HPDE6-E6E7 (cell line): Measurements from ENCODE around the gene SEL1L.
"Not testable (repeated sequence)": the region's sequence is repeated elsewhere in the genome, so short reads cannot be mapped to it uniquely, and the experiment has no call there.

Experiments
- DNase-seq: peaks from one replicate; pipeline ENCODE4 v3.0.0; 2011; ENCODE audit warnings: missing footprints; ENCODE audit errors: extremely low spot score

The SEL1L gene

DNA sequence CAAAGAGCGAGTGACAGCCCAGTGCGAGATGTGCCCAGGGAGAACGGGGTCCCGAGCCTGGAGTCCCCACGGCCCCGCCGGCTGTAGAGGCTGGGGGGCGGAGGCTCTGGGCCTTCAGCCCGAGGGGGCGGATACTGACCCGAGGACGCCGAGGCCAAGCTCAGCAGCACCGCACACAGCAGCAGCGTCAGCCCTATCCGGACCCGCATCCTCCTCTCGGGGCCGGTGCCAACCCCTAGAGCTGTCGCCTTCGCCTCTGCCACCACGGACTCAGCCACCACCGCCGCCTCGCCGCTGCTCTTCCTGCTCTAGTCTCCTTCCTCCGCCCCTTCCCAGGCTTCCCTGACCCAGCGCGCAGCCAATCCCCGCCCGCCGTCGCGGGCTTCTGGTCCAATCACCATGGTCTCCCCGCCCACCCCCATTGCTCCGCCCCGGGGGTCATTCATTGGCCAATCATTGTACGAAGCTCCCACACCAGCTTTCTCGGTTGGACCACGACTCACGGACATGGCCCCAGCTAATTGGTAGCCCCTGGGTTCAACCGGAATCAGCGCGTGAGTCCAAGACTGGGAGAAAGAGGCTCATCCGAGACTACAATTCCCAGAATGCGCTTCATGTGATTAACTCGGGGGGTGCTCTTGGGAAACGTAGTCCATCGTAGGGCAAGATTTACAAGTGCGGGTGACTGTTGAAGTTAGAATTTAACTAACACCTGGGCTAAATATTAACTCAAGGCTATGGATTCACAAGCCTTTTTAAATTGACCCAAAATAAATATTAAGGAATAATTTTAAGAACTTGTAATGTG is at the start of gene SEL1L:
Gene SEL1L (minus strand): TSS at position 318 of the 808 bp plus-strand sequence. CDS start 109 bp downstream, at position 209.
- peak; percentile 100 for DNase-seq

DNA sequence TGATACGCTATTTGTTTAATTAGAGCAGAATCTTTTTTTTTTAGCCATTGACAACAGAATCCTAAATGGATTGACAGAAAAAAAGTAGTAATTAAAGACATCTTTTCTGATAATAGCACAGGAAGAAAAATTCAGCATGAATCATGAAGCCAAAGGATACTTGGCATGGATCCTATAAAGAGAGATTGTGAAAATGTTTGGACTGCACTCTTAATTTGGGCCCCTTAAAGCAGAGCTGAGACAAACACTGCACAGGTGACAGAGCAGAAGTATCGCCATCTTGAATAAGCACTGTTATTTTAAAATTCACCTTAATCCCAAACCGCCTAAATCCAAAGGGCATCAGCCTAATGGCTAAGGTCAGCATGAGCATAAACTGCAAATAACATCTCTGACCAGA is 48.8 kb upstream of the SEL1L start:
- DNase-seq = no peak

DNA sequence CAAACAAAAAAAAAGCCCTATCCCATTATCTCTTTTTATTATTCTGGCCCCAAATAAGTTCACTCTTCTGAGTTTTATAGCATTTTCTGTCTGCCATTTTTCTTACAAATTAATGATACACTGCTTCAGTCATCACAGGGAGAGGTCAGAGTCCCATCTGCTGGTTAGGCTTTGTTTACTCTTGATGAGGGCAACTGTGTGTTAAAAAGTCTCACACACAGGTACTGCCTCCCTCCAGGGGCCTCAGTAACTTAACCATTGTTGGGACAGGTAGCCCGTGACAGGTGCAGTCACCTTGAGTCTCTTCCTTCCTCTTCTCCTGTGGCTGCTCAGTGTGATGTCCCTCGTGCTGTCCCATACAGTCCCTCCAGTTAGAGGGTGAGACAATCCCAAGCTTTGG is 45.5 kb upstream of the SEL1L start:
- DNase-seq = no peak

DNA sequence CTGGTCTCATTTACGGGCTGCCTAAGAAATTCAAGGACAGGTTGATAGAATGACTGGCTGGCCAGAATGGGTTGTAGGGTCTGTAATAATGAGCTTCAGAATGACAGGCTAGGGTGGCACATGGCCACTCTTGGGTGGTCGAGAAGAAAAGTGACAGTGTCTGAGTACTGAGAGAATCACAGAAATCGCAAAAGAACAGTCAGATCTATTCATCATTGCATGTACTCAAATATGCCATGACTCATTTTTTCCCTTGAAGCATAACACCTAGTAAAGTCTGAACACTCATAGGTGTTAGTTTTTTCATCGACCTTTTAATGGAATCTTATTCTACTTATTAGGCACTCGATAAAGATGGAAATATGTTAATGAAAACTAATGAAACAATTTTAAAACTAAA is 37.8 kb upstream of the SEL1L start:
- no peak for DNase-seq

DNA sequence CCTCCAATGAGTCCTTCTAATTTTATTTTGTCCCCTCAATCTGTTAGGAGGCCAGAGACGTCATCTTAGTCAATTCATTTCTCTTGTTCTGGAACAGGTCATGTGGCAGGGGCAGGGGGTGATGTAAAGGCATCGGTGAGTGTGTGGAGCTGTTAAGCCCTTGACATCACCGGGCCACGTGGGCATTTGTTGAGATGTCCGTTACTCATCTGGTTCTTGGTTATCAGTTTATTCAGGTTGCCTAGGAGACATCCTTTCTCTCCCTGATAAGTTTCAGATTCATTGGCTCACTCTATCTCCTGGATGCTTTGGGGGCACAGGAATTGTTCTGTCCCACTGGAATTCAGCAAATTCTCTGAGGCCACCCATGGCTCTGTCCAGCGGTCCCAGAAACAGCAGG is 33.6 kb upstream of the SEL1L start:
- DNase-seq = no peak

DNA sequence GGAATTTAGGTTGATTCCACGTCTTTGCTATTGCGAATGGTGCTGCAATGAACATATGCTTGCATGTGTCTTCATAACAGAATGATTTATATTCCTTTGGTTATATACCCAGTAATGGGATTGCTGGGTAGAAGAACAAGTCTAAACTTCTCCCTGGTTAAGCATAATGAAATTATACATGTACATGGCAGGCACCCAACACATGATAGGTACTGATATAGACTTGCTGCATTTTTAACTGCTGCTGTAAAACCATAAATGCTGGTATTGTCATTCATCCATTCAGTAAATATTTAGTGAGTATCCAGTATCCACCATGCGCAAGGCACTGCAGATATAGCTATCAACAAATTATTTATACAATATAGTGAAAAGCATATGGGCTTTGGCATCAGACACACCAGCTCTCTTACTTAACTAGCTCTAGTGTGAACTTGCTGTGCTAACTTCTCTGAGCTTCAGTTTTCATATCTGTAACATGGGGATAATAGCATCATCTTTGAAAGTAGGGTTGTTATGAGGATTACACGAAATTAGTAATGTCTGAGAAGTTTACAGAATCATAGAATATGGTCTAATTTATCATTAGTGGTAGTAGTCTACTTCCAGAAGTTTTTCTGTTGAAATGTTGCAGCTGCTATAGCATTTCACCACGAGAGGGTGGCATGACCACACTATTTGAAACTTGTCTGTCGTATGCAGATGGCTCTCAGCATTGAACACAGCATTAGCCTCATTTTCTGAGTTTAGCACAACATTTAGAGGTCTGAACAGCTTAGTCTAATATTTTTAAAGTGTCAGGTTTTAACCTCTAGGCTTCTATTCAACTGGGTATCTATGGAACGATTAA is 32.0 kb upstream of the SEL1L start:
- DNase-seq = peak; percentile 35

DNA sequence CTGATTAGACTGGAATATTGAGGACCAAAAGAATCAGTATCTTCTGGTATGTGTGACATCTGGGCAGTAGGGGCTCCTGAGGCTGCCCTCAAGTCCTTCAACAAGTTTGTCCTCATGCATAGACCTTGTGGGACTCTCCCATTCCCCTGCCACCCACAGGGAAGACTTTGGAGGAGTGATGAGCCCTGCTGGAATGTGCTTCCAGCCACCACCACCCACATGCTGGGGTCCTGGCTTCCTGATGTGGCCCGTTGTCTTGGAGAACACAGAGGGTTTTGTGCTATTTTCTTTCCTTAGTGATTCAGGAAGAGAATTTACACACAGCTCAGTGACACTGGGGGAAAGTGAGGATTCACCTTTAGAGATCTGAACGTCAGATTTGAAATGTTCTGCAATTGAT is 29.2 kb upstream of the SEL1L start:
- DNase-seq = no peak

DNA sequence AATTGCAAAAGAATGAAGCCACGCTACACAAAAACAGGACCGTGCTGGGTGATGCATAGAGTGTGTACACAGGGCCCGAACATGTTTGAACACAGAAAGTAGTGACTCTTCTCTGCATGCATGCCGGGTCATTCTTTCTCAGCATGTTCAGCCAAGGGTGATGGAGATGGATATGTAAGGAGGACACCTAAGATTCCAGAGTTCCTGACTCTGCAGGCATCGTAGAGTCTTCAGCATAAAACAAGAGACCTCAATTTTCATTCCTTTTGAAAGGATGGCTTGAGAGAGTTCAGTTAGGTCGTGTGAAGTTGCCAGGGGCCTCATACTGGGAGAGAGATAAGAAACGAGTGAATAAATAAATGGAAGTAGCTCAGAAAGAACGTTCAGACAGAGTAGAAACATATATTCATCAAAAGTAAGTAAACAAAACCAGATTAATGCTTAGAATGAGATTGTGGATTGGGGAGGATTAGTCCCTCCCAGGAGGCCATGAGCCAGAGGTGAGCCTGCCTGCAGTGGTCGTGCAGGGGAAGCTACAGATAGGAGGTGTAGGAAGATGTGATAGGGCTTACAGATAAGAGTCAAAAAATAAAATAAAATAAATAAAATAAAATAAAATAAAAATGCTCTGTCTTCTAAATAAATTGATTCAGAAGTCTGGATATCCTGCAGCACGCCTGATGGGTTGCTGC is 27.6 kb upstream of the SEL1L start:
- DNase-seq = peak; percentile 60

DNA sequence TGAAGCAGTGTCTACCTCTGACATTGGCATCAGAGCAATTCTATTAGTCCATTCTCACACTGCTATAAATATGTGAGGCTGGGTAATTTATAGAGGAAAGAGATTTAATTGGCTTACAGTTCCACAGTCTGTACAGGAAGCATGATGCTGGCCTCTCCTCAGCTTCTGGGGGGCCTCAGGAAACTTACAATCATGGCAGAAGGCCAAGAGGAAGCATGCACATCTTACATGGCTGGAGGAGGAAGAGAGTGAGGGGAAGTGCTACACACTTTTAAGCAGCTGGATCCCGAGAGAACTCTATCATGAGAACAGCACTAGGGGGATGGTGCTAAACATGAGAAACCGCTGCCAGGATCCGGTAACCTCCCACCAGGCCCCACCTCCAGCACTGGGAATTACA is 25.7 kb upstream of the SEL1L start:
- DNase-seq = no peak

DNA sequence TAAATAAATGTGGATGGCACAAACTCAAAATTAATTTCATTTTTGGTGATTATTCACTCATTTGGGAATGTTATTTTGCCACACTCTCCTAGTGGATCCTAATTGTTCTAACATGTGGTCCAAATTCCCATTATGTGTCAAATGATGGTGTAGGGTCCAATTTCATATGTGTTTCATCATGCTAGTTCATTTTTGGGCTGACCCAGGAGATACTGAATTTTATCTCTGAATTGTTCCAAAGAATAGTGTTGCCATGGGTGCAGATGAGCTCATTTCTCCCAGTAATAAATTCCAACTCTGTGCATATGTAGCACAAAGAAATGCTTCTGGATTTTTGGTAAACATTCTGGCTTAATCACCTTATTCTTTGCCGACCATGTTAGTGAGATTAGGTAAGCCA is 23.5 kb upstream of the SEL1L start:
- no peak for DNase-seq

DNA sequence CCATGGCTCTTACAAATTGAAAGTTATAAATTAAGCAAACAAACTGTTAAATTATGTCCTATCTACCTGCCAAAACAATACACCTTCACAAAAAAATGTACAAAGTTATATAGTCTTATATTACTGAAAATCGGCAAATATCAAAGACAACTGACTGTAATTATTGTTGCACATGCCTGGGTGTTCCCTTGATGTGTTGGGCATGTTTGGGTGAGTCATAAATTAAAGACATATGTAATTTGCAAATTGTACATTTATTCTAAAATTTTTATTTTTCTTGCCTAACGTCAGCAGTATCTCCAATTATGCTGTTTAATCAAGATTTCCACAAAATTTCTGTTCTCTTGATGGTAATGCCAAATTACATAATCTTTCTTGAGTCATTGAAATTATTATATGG is 22.0 kb upstream of the SEL1L start:
- DNase-seq = no peak

DNA sequence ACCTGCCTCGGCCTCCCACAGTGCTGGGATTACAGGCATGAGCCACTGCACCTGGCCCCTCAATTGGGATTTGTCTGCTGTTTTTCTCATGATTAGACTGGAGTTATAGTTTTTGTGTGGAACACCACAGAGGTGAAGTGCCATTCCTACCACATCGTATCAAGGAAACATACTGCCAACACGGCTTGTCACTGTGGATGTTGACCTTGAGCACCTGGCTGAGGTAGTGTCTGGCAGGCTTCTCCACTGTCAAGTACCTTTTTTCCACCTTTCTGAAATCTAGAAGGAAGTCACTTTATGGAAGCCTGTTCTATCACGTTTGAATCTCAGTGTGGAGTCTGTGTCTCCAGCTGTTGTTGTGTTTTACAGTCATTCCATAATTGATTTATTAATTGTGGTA is 21.4 kb upstream of the SEL1L start:
- DNase-seq = no peak

DNA sequence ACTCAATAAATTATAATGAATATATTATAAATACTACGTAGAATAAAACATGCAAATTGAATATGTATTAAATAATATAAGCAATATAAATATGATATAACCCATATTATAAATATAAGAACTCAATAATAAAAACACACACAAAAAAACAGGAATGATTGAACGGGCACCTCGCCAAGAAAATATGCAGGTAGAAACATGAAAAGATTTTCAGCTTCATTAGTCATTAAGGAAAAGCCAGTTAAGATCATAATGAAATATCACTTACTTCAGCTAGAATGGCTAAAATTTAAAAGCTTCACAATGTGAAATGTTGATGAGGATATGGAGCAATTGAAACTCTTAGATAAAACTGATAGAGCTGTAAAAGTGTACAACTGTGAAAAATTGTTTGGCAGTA is 17.8 kb upstream of the SEL1L start:
- DNase-seq = no peak

DNA sequence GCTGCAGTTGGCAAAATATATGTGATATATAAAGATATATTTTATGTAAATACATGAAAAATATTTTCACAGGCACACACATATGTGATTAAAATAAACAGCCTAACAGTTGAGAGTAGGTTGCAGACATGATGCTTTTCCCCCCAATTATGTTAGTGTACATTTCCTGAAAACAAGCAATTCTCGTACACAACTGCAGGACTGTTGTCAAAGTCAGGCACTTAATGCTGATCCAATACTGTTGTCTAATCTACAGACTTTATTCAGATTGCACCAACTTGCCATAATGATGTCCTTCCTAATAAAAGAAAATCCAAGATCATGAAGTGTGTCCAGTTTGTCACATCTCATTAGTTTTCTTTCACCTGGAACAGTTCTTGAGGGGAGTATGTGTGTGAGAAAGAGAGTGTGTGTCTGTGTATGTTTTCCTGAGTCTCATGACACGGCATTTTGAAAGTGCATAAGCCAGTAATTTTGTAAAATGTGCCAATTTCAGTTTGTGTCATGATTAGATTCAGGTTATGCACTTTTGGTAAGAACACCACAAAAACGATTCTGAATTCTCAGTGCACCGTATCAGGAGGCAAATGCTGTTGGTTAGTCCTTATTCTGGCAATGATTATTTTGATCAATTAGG is 16.5 kb upstream of the SEL1L start:
- no peak for DNase-seq

DNA sequence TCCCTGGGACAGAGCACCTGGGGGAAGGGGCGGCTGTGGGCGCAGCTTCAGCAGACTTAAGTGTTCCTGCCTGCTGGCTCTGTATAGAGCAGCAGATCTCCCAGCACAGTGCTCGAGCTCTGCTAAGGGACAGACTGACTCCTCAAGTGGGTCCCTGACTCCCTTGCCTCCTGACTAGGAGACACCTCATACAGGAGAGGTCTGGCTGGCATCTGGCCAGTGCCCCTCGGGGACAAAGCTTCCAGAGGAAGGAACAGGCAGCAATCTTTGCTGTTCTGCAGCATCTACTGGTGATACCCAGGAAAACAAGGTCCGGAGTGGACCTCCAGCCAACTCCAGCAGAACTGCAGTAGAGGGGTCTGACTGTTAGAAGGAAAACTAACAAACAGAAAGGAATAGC is 7.6 kb upstream of the SEL1L start:
- not testable (repeated sequence) for DNase-seq

DNA sequence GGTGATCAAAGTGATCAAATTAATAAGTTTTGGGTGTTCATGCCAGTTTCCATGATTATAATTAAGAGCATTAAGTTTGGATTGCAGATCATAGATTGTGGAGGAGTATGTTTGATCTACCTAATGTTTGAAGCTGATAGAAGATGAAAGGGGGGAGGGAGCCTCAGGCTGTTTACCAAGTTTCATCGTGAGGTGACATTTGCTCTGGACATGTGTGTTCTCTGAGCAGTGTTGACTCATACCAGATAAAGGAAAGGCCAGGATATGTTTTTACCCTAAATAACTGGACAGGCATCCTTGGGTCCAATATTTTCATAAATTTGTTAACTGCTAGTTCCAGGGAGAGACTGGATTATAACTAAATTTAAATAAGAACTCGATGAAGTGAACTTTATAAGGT is 3.5 kb upstream of the SEL1L start:
- DNase-seq = no peak

DNA sequence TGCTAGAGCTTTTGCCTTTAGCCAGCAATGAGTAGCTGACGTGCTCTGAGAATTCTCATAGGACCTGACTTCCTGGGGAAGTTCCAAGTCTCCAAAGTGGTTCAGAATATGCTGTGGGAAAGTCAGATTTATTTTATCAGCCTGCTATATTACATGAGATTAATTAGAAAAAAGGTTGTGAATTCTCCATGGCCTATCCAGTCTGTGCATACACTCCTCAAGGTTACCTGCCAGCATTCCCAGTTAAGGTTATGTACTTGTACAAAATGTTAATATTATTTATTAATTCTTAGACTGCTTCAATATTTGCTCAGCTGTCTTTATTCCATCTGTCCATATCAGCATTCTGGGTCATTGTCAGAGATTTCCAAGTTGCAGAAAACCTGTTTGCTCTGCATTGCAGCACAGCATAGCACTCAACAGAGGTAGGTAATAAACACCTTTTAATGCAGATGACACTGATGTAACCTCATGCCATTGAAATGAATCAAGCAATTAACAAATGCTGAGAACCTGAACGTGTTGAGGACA is 2.7 kb upstream of the SEL1L start:
- no peak for DNase-seq

DNA sequence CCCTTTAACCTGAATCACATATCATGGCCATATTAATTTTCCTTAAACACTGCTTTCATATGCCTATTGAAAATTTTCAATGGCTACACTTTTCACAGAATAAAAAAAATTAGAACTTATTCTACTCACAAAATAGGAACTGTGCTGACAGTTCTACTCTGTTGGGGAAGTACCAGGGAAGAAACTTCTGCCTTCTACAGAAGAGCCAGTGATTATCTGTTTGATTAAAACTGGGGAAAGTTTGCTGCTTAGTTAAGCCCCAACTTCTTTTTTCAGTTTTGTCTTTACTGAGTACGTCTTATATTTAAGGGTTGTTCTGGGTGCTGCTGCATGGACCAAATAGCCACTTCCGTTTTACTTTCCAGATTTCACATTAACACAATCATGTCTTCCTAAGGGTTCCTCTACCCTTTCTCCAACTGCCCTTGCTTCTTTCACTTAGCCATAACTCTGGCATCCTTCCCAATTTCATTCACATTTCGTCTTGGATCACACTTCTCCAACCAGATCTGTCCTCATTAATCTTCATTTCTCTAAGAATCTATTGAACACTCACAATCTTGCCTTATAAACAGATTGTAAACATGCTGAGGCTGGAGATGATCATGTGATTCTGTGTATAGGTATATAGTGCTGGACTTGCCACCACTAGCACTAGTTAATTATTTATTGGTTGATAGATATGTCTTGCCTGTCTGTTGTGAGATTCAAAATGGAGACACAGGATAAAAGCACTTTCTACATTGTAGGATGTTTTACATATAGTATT is 1.9 kb upstream of the SEL1L start:
- no peak for DNase-seq

DNA sequence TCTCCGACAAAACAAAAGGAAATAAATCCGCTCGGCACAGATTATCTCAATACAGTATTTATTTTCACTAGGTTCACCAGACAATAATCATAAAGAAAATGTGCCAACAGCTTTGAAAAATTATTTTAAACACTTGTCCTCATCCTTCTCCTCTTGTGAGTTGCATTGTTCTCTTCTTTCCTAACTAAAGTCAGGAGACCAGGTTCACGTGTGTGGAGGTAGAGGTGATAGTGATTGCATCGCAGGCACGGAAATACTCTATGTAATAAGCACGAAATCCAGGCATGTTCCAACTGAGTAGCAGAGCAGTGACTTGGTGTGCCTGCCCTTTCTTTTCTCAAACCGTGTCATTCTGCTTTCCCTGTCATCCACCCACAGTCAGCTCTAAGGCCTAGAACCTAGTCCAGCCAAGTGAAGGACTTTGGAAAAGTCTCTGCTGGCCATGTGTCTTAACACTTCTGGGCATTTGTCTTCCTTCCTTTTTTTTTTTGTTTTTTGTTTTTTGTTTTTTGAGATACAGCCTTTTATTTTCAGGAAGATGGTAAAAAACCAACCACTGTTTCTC is 939 bp upstream of the SEL1L start:
- DNase-seq = no peak

DNA sequence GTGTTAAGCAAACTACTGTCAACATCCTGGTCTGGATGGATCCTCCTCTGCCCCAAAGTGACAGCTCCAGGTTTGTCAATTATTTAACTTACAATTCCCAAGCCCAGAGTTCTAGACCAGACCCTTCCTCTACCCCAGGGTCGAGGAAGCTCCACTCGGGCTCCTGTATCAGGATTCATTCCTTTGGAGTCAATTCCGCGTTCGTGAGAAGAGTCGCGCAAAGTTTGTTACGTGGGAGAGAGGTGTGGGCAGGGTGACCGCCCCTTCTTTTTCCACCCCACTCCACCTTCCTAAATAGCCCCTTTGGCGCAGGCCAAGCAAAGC is 479 bp downstream of the SEL1L start:
- DNase-seq = no peak

DNA sequence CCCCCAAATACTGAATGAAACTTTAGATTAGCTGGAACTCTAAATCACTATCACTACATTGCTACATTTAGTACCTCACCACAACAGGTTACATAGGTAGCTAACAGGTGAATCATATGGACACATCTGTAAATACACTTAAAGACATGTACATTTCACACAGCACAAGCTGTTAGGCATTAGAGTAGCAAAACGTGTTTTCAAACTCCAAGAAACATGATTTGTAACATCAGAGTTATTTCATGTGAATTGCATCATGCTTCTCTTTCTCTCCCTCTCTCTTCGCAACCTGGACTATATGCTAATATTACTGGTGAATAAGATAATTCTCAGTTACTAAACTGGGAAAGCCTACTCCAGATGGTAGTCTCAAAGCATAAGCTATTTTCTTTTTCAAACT is 4.3 kb downstream of the SEL1L start:
- no peak for DNase-seq
